Stimulated activated CD8-positive, alpha-beta memory T cell treated with anti-CD3 and anti-CD28 coated beads, Interleukin-12 subunit alpha, Interleukin-12 subunit beta, amount 100 ng/mL, for 24 hours (primary cell): ENCODE data around the gene GUCA1A.
"Not testable (repeated sequence)": the region's sequence is repeated elsewhere in the genome, so short reads cannot be mapped to it uniquely, and the experiment has no call there.

Source experiments
- DNase-seq: peaks from one replicate; pipeline ENCODE4 v3.0.0-alpha.2; 2020; ENCODE audit errors: extremely low read depth

The GUCA1A gene

DNA sequence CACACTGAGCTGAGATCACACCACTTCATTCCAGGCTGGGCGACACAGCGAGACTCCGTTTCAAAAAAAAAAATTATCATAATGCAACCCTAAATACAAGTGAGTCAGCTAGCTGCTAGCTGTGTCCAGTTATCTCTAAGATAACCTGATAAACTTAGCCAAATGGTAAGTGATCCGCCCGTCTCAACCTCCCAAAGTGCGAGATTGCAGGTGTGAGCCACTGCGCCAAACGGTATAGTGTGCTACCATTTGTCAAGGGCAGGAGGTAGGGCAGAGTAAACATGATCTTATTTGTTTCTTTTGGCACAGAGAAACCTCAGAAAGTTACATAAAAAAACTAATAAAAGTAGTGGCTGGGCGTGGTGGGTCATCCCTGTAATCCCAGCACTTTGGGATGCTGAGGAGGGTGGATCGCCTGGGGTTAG is 26.0 kb upstream of the GUCA1A start:
- no peak for DNase-seq

GRCh38 chr6:42148058-42148457 is 25.1 kb upstream of the GUCA1A start:
- DNase-seq: no peak

DNA sequence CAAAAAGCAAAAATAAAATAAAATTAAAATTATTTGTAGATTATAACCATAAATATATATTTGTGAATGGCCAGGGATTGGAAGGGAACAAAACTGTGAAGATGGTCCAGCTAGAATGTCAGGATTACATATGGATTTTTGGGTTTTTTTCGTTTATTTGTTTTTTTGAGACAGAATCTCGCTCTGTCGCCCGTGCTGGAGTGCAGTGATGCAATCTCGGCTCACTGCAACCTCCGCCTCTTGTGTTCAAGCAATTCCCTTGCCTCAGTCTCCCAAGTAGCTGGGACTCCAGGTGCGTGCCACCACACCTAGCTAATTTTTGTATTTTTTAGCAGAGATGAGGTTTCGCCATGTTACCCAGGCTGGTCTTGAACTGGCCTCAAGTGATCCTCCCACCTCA is 22.9 kb upstream of the GUCA1A start:
- DNase-seq: no peak

- DNase-seq: no peak
Observed at GRCh38 chr6:42152024-42152423, 21.1 kb upstream of the GUCA1A start.

DNA sequence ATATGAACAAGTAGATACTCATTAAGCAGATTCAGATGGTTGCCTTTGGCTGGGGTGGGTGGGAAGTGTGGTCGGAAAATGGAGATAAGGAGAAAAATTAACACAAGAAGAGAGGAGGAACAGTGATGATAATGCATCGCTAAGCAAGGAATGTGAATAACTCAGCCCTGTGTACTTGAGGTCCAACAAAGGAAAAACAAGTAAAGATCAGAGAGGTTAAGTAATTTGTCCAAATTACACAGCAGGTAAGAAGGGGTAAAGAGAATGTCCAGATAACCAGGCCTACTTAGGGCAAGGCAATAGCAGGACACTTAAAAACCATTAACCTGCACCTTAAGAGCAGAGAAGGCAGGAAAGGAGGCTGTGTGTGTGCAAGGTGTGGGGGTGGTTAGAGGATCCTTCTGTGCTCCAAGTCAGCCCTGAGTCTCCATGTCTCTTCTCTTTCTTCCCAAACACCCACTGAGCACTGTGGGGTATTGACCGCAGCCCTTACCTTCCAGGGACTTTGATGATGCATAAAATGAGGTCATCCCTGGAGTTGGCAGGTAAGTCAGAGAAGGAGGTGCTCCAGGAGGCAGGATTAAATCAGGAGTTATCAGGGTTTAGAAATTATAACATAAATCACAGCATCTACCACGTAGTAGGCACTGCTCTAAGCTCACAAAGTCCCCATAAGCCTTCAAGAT is 20.5 kb upstream of the GUCA1A start:
- DNase-seq: not testable (repeated sequence)

DNA sequence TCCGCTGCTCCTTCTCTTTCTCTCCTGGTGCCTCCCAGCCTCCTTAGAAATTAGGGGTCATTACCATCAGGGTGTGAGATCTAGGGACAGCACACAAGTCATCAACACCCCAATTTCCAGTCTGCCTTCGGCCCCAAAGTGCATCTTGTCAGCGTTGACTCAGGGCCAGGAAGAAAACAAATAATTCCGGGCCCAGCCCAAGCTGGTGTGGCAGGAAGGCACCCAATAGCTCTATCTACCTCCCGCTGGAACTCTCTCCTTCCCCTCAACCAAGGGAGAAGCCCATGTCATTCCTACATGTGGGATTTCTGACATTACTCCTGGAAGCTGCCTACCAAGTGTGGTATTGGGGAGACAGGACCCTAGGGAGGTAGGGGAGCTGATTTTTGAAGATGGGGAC is 19.2 kb upstream of the GUCA1A start:
- no peak for DNase-seq

DNA sequence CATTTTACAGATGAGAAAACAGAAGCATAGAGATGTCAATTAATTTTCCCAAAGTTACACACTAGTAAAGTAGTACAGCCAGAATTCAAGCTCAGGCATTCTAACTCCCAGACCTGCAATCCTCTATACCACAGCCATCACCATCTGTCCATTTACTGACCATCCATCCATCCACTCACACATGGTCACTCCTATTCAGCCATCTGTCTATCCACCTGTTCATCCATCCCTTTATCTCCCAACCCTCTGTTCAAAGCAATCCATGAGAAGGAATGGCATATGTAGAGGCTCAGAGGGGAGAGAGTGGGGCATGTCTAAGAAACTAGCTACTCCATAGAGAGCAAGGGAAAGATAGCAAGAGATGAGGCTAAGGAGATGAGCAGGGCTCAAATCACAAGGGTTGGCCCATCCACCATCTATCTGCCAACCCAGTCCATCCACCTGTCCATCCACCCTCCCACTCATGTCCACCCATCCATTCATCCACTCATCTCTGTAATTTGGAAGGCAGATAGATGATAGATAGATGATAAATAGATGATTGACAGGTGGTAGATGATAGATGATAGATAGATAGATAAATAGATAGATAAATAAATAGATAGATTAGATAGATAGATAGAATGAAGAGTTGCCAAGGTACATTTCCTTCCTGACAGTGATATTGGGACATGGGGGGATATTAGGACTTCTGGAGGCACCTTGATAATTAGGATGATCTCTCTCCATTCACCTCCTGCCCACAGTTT is 18.5 kb upstream of the GUCA1A start:
- no peak for DNase-seq

DNA sequence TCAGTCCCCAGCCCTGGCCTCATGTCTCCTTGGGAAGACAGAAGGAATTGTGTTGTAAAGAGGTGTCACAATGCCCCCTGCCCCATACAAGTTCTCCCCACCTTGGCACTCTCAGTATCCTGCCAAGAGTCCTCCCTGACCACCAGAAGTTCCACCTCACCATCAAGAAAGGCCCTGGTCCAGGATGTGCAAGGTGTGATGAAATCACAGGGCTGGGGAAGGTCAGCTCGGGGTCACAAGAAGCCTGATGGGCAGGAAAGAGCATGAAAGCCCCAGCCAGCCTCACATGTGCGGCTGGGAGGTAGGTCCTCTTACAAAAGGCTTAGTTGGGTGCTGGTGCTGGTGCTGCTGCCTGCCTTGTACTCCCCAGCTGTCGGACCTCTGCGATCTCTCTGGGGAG is 17.9 kb upstream of the GUCA1A start:
- DNase-seq: no peak

DNA sequence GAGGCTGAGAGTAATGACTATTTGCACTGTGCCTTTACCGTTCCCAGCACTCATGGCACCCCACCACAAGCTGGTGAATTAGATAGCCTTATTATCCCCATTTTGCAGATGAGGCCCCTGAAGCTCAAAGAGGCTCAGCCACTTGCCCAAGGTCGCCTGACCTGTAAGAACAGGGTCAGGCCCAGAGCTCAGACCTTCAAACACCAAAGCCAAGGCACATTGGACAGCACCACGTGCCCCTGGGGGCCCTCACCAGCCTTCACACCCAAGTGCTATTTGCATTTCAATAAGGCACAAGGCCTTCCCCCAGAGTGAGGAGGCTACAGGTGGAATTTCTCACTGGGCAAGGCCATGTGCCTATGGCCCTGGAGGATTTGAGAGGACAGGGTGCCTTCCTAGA is 16.5 kb upstream of the GUCA1A start:
- DNase-seq: no peak

DNA sequence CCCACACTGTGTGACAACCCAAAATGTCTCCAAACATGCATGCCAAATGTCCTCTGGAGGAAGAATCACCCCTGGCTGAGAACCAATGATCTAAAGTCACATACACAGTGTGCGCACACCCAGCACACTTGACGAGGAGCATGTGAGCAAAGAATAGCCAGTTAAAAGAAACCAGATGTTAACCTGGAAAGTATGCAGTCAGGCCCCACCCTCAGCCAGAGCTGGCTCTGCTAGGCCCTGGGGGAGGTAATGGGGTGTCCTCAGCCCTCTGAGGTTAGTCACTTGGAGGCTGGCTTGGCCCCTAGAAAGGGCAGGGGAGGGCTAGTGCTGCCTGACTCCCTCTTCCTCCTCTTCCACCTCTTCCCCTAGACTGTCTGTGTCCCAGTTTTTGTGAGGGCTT is 15.2 kb upstream of the GUCA1A start:
- DNase-seq: no peak

- no peak for DNase-seq
Observed at GRCh38 chr6:42158631-42159030, 14.5 kb upstream of the GUCA1A start.

DNA sequence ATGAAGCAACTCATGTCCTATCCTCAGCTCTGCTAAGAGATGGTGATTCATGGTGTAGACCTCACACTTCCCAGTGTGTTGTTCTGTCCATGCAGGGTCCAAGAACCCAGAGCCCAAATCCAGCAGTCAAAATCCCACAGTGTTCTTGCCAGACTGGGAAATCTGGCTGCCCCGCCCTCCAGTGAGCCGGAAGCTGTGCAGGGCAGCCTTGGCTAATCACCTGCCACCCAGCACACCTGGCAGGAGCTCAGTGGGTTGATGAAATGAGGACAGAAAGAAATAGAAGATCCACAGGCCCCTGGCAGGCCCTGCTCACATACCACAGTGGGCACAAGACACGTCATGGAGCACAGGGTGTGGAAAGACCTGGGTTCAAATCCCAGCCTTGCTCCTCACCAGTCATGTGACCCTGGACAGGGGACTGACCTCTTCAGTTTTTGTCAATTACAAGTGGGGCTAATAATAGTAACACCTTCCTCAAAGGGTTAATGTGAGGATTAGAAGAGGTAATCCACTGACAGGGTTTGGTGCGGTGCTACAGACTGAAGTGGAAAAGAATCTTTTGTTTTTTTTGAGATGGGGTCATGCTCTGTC is 13.6 kb upstream of the GUCA1A start:
- no peak for DNase-seq

DNA sequence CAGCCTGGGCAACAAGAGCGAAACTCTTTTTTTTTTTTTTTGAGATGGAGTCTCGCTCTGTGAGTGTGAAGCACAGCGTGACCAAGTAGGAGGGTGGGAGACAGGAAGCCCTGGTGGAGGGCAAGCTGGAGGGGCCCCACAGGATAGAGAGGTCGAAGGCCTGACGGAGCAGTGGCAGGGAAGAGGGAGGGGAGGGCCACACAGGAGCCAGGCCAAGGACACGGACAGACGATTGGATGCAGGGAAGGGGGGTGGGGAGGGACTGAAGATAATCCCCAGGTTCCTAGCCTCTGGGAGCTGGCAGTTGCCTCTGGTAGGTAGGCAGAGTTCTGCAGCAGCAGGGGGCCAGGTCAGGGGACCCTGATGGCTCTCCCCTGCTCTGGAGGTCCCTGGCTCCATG is 10.8 kb upstream of the GUCA1A start:
- no peak for DNase-seq

DNA sequence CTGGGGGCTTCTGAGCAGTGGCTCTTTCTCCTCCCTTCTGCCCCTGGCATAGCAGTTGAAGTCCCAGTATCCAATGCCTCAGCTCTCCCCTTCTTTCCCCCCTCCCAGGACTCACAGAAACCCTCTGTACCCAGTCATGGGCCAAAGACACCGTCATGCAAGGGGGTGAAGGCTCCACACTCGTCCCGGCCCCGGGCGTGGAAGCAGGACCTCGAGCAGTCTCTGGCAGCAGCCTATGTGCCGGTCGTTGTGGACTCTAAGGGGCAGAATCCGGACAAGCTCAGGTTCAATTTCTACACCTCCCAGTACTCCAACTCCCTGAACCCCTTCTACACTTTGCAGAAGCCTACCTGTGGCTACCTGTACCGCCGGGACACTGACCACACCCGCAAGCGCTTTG is 10.4 kb upstream of the GUCA1A start:
- no peak for DNase-seq

- no peak for DNase-seq
Observed at GRCh38 chr6:42163981-42164380, 9.2 kb upstream of the GUCA1A start.

- DNase-seq: no peak
Observed at GRCh38 chr6:42165016-42165415, 8.1 kb upstream of the GUCA1A start.

GRCh38 chr6:42166444-42167141 is 6.6 kb upstream of the GUCA1A start:
- peak; percentile 30 for DNase-seq

DNA sequence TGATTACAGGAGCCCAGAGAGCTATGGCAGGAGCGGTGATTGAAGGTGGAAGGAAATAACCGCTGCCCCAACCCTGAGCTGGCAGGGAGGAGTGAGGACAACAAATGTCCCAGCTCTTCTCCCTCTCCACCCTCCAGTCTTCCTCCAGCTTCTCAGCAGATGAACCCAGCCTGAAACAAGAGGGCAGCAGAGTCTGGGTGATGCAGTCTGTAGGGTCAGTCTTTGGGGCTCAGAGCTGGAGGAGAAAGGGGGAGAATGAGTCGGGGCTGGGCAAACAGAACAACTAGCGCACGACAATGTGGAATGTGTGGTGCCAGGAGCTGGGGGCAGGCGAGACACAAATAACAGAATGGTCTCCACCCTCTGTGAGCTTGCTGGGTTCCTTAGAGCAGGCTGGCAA is 4.5 kb upstream of the GUCA1A start:
- DNase-seq: no peak

- DNase-seq: not testable (repeated sequence)
Observed at GRCh38 chr6:42169780-42170179, 3.4 kb upstream of the GUCA1A start.

- DNase-seq: no peak
Observed at GRCh38 chr6:42171813-42172581, 1.2 kb upstream of the GUCA1A start.

GRCh38 chr6:42175860-42176259 is 2.7 kb downstream of the GUCA1A start:
- no peak for DNase-seq

- DNase-seq: no peak
Observed at GRCh38 chr6:42176981-42177380, 3.8 kb downstream of the GUCA1A start.
